WERI-Rb-1 (cell line): Measurements from ENCODE around the gene YAE1.

Source experiments
- DNase-seq: peaks from one replicate; pipeline ENCODE4 v3.0.0-alpha.2; 2020
- H3K27ac ChIP-seq: fragments of 250-450 bp; sonication (Bioruptor Pico); 2 replicates; pipeline ENCODE4 v1.5.1; 2020; ENCODE audit warnings: mild to moderate bottlenecking, moderate library complexity
- H3K27me3 ChIP-seq: fragments of 250-450 bp; sonication (Bioruptor Pico); 2 replicates; pipeline ENCODE4 v1.5.1; 2021; ENCODE audit warnings: mild to moderate bottlenecking, low read depth, moderate library complexity; ENCODE audit not compliant: insufficient read depth, severe bottlenecking
- H3K36me3 ChIP-seq: fragments of 250-450 bp; sonication (Bioruptor Pico); 2 replicates; pipeline ENCODE4 v1.5.1; 2020; ENCODE audit warnings: mild to moderate bottlenecking, moderate library complexity
- H3K4me3 ChIP-seq: 2 replicates; pipeline ENCODE4 v1.5.1; 2011; ENCODE audit warnings: low read depth, mild to moderate bottlenecking, control low read depth, low read length
- H3K9me3 ChIP-seq: fragments of 250-450 bp; sonication (Bioruptor Pico); 2 replicates; pipeline ENCODE4 v1.5.1; 2021; ENCODE audit warnings: mild to moderate bottlenecking, moderate library complexity; ENCODE audit not compliant: severe bottlenecking
- CTCF ChIP-seq: IDR thresholded peaks from 2 replicates; pipeline ENCODE4 v1.5.1; 2011; ENCODE audit warnings: low read depth, mild to moderate bottlenecking, control low read depth, inconsistent platforms, low read length

Gene YAE1

GRCh38 chr7:39527296-39527695 lies 38.9 kb upstream of the YAE1 start:
- DNase-seq: no peak

GRCh38 chr7:39527951-39528350 lies 38.3 kb upstream of the YAE1 start:
- TF ChIP-seq CTCF: no peak

More at GRCh38 chr7:39527296-39527695, 38.9 kb upstream of the YAE1 start:
- H3K27ac ChIP-seq: no peak overlapping the region
- no peaks in the 10 kb centered on the region for H3K36me3 ChIP-seq
- H3K27me3 ChIP-seq: no peaks in the 10 kb centered on the region
- no peak for TF ChIP-seq CTCF
- H3K9me3 ChIP-seq: no peaks in the 10 kb centered on the region
- H3K4me3 ChIP-seq: no peak overlapping the region

GRCh38 chr7:39528849-39529248 lies 37.4 kb upstream of the YAE1 start:
- no peak for DNase-seq
- no peak for TF ChIP-seq CTCF
- Histone ChIP-seq H3K9me3 (no peaks in the 10 kb centered on the region), H3K36me3 (no peaks in the 10 kb centered on the region), H3K27ac (no peak overlapping the region), H3K27me3 (no peaks in the 10 kb centered on the region), H3K4me3 (no peak overlapping the region)

More at GRCh38 chr7:39527951-39528350, 38.3 kb upstream of the YAE1 start:
- no peaks in the 10 kb centered on the region for H3K36me3 ChIP-seq
- H3K4me3 ChIP-seq: no peak overlapping the region
- no peak for DNase-seq
- H3K27me3 ChIP-seq: no peaks in the 10 kb centered on the region
- H3K27ac ChIP-seq: no peak overlapping the region
- H3K9me3 ChIP-seq: no peaks in the 10 kb centered on the region

GRCh38 chr7:39529582-39529981 lies 36.6 kb upstream of the YAE1 start:
- no peak overlapping the region for H3K27ac ChIP-seq
- no peak overlapping the region for H3K4me3 ChIP-seq
- H3K27me3 ChIP-seq: no peaks in the 10 kb centered on the region
- no peak for DNase-seq
- no peak for TF ChIP-seq CTCF
- no peaks in the 10 kb centered on the region for H3K9me3 ChIP-seq
- no peaks in the 10 kb centered on the region for H3K36me3 ChIP-seq

GRCh38 chr7:39530971-39531370 lies 35.2 kb upstream of the YAE1 start:
- H3K27me3 ChIP-seq: no peaks in the 10 kb centered on the region
- no peak overlapping the region for H3K4me3 ChIP-seq
- no peak for DNase-seq
- H3K9me3 ChIP-seq: no peaks in the 10 kb centered on the region
- TF ChIP-seq CTCF: no peak
- no peak overlapping the region for H3K27ac ChIP-seq
- no peaks in the 10 kb centered on the region for H3K36me3 ChIP-seq

- TF ChIP-seq CTCF: no peak
- H3K27ac ChIP-seq: no peak overlapping the region
- H3K4me3 ChIP-seq: no peak overlapping the region
- H3K36me3 ChIP-seq: no peaks in the 10 kb centered on the region
- H3K9me3 ChIP-seq: no peaks in the 10 kb centered on the region
- DNase-seq: no peak
- no peaks in the 10 kb centered on the region for H3K27me3 ChIP-seq
Measured at GRCh38 chr7:39531818-39532217, 34.4 kb upstream of the YAE1 start.
